ENCODE data around the gene IGSF21.

IGSF21 gene

GRCh38 chr1:18170444-18170843 is 62.8 kb downstream of the IGSF21 start:
- H3K36me3 ChIP-seq (ENCODE audit: insufficient read depth, insufficient read length, low read length), result no peaks in the 10 kb centered on the region
- no peaks in the 10 kb centered on the region for H3K27me3 ChIP-seq (ENCODE audit: insufficient read depth, insufficient read length)
- H3K9me3 ChIP-seq (ENCODE audit: insufficient read depth, low read length), result no peaks in the 10 kb centered on the region
- peaks cover 8% of the 10 kb centered on the region for H3K4me1 ChIP-seq (ENCODE audit: insufficient read depth, insufficient read length)
- TF ChIP-seq YY1 (IDR thresholded peaks at IDR 0.05; ENCODE audit: insufficient read depth, insufficient read length) (no peak), ZNF274 (IDR thresholded peaks at IDR 0.05; ENCODE audit: low read depth, low read length) (no peak), SUZ12 (IDR thresholded peaks at IDR 0.05; ENCODE audit: extremely low read depth, insufficient read depth, insufficient read length) (no peak)
- no peak overlapping the region for H3K9ac ChIP-seq (ENCODE audit: insufficient read length, low read depth)
- no peak overlapping the region for H3K4me3 ChIP-seq (ENCODE audit: insufficient read length, low read depth)
- DNase-seq (ENCODE audit: low read depth, low spot score), result no peak

GRCh38 chr1:18174037-18174436 is 66.4 kb downstream of the IGSF21 start:
- Histone ChIP-seq H3K36me3 (ENCODE audit: insufficient read depth, insufficient read length, low read length) (no peaks in the 10 kb centered on the region), H3K27me3 (ENCODE audit: insufficient read depth, insufficient read length) (no peaks in the 10 kb centered on the region), H3K4me3 (ENCODE audit: insufficient read length, low read depth) (no peak overlapping the region), H3K4me1 (ENCODE audit: insufficient read depth, insufficient read length) (peaks cover 15% of the 10 kb centered on the region), H3K9me3 (ENCODE audit: insufficient read depth, low read length) (no peaks in the 10 kb centered on the region), H3K9ac (ENCODE audit: insufficient read length, low read depth) (no peak overlapping the region)
- DNase-seq (ENCODE audit: low read depth, low spot score), result no peak
- TF ChIP-seq YY1 (IDR thresholded peaks at IDR 0.05; ENCODE audit: insufficient read depth, insufficient read length) (no peak), SUZ12 (IDR thresholded peaks at IDR 0.05; ENCODE audit: extremely low read depth, insufficient read depth, insufficient read length) (no peak), ZNF274 (IDR thresholded peaks at IDR 0.05; ENCODE audit: low read depth, low read length) (no peak)

DNA sequence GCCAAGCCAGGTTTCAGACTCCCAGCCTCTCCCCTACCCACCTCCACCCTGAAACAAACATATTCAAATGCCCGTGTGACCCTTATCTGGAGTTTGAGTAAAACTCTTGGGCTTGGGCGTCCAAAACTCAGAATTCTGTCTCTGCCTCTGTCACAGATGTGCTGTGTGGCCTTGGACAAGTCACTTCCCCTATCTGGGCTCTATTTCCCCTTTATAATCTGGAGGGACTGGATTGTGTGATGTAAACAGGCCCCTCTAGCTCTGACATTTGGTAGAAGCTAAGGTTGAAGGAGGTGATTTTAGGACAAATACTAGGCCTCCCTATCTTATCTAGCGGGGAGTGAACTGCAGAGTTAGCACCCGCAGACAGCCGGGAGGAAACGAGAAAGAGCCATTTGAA is 67.5 kb downstream of the IGSF21 start:
- H3K27me3 ChIP-seq (ENCODE audit: insufficient read depth, insufficient read length), result no peaks in the 10 kb centered on the region
- DNase-seq (ENCODE audit: low read depth, low spot score), result no peak

DNA sequence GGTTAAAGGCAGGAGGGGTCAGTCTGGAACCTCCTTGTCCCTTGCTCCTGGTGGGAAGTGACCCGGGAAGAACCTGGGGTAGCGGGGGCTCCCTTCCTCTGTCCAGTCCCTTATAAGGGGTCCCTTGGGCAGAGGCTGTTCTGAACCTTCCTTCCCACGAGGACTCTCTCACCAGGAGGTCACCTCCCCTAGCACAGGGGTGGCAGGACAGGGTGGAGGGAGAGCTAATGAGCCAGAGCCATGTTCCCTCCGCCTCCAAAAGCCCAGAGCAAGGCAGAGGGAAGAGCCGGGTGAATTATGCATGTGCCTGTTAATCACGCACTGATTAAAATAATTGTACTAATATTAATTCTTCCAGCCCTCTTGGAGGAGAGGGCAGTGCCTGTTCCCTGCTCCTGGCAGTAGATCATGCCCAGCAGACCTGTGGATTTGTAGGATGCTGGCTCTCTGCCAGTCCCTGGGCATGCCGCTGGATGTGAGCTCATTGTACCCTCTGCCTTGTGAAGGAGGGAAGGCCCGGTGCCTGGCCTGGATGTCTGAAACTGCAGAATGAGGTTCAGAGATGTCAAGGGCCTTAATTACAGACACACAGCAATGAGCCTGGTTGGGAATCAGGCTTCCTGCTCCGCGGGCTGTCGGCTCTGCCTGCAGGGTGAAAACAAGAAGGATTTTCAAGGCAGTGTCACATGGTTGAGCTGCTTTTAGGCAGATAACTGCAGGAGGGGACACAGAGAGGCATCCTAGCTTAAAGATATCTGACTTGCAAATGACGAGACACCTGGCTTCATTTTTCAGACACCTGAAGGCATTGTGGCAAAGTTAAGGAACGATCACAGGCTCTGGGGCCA is 68.2 kb downstream of the IGSF21 start:
- no peaks in the 10 kb centered on the region for H3K27me3 ChIP-seq (ENCODE audit: insufficient read depth, insufficient read length)
- H3K4me3 ChIP-seq (ENCODE audit: insufficient read length, low read depth), result no peak overlapping the region
- DNase-seq (ENCODE audit: low read depth, low spot score), result no peak
- no peak for TF ChIP-seq YY1 (IDR thresholded peaks at IDR 0.05; ENCODE audit: insufficient read depth, insufficient read length)
- TF ChIP-seq SUZ12 (IDR thresholded peaks at IDR 0.05; ENCODE audit: extremely low read depth, insufficient read depth, insufficient read length), result no peak
- TF ChIP-seq ZNF274 (IDR thresholded peaks at IDR 0.05; ENCODE audit: low read depth, low read length), result no peak
- no peaks in the 10 kb centered on the region for H3K9me3 ChIP-seq (ENCODE audit: insufficient read depth, low read length)
- no peaks in the 10 kb centered on the region for H3K36me3 ChIP-seq (ENCODE audit: insufficient read depth, insufficient read length, low read length)
- peaks cover 10% of the 10 kb centered on the region for H3K4me1 ChIP-seq (ENCODE audit: insufficient read depth, insufficient read length)
- no peak overlapping the region for H3K9ac ChIP-seq (ENCODE audit: insufficient read length, low read depth)

More for the DNA sequence above, 67.5 kb downstream of the IGSF21 start:
- Histone ChIP-seq H3K9me3 (ENCODE audit: insufficient read depth, low read length) (no peaks in the 10 kb centered on the region), H3K4me3 (ENCODE audit: insufficient read length, low read depth) (no peak overlapping the region), H3K36me3 (ENCODE audit: insufficient read depth, insufficient read length, low read length) (no peaks in the 10 kb centered on the region), H3K4me1 (ENCODE audit: insufficient read depth, insufficient read length) (peaks cover 10% of the 10 kb centered on the region), H3K9ac (ENCODE audit: insufficient read length, low read depth) (no peak overlapping the region)
- TF ChIP-seq YY1 (IDR thresholded peaks at IDR 0.05; ENCODE audit: insufficient read depth, insufficient read length) (no peak), SUZ12 (IDR thresholded peaks at IDR 0.05; ENCODE audit: extremely low read depth, insufficient read depth, insufficient read length) (no peak), ZNF274 (IDR thresholded peaks at IDR 0.05; ENCODE audit: low read depth, low read length) (no peak)

- H3K4me3 ChIP-seq (ENCODE audit: insufficient read length, low read depth), result no peak overlapping the region
- no peak for DNase-seq (ENCODE audit: low read depth, low spot score)
- H3K9me3 ChIP-seq (ENCODE audit: insufficient read depth, low read length), result no peaks in the 10 kb centered on the region
- H3K36me3 ChIP-seq (ENCODE audit: insufficient read depth, insufficient read length, low read length), result no peaks in the 10 kb centered on the region
- H3K9ac ChIP-seq (ENCODE audit: insufficient read length, low read depth), result no peak overlapping the region
- H3K4me1 ChIP-seq (ENCODE audit: insufficient read depth, insufficient read length), result peaks cover 10% of the 10 kb centered on the region
- no peaks in the 10 kb centered on the region for H3K27me3 ChIP-seq (ENCODE audit: insufficient read depth, insufficient read length)
- TF ChIP-seq ZNF274 (IDR thresholded peaks at IDR 0.05; ENCODE audit: low read depth, low read length), result no peak
- TF ChIP-seq SUZ12 (IDR thresholded peaks at IDR 0.05; ENCODE audit: extremely low read depth, insufficient read depth, insufficient read length), result no peak
- TF ChIP-seq YY1 (IDR thresholded peaks at IDR 0.05; ENCODE audit: insufficient read depth, insufficient read length), result no peak
Observed at GRCh38 chr1:18176619-18177018, 69.0 kb downstream of the IGSF21 start.

DNA sequence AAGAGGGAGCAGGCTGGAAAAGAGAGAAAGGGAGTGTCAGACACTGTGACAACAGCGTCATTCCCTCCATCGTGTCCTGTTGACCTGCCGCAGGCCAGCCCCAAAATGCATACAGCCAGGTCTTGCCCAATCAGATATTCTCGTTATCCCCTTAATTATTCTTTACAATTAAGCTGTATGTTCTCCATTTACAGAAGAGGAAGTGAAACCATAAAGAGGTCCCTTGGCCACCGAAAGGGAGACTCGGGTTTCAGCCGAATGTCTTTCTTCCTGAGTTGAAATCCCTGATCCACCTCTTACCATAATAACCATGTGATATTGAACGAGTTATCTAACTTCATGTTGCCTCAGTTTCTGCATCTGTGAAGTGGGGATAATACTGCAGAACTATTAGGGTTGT is 70.5 kb downstream of the IGSF21 start:
- H3K4me1 ChIP-seq (ENCODE audit: insufficient read depth, insufficient read length), result peaks cover 13% of the 10 kb centered on the region
- no peaks in the 10 kb centered on the region for H3K27me3 ChIP-seq (ENCODE audit: insufficient read depth, insufficient read length)
- no peaks in the 10 kb centered on the region for H3K9me3 ChIP-seq (ENCODE audit: insufficient read depth, low read length)
- no peak overlapping the region for H3K4me3 ChIP-seq (ENCODE audit: insufficient read length, low read depth)
- TF ChIP-seq SUZ12 (IDR thresholded peaks at IDR 0.05; ENCODE audit: extremely low read depth, insufficient read depth, insufficient read length), result no peak
- no peak for TF ChIP-seq ZNF274 (IDR thresholded peaks at IDR 0.05; ENCODE audit: low read depth, low read length)
- no peak for TF ChIP-seq YY1 (IDR thresholded peaks at IDR 0.05; ENCODE audit: insufficient read depth, insufficient read length)
- DNase-seq (ENCODE audit: low read depth, low spot score), result no peak
- H3K36me3 ChIP-seq (ENCODE audit: insufficient read depth, insufficient read length, low read length), result no peaks in the 10 kb centered on the region
- H3K9ac ChIP-seq (ENCODE audit: insufficient read length, low read depth), result no peak overlapping the region

DNA sequence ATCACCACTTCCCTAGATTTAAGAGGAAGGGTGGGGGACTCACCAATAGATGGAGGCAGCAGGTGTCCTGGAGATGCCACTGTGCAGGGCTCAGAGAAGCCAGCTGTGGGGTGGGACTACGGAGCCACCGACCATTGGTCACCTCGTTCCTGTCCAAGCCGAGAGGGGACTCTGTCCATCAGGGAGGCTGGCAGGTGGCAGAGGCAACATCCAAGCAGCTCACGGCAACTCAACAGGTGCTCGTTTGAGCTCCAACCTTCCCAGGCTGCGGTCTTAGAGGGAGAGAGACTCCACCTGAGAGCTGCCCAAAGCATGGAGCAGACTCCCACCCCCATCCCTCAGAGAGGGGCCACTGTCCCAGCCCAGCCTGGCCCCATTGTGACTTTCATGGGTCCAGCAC is 71.4 kb downstream of the IGSF21 start:
- no peaks in the 10 kb centered on the region for H3K36me3 ChIP-seq (ENCODE audit: insufficient read depth, insufficient read length, low read length)
- no peak overlapping the region for H3K9ac ChIP-seq (ENCODE audit: insufficient read length, low read depth)
- no peaks in the 10 kb centered on the region for H3K27me3 ChIP-seq (ENCODE audit: insufficient read depth, insufficient read length)
- H3K4me3 ChIP-seq (ENCODE audit: insufficient read length, low read depth), result no peak overlapping the region
- peaks cover 13% of the 10 kb centered on the region for H3K4me1 ChIP-seq (ENCODE audit: insufficient read depth, insufficient read length)
- TF ChIP-seq YY1 (IDR thresholded peaks at IDR 0.05; ENCODE audit: insufficient read depth, insufficient read length), result no peak
- TF ChIP-seq ZNF274 (IDR thresholded peaks at IDR 0.05; ENCODE audit: low read depth, low read length), result no peak
- TF ChIP-seq SUZ12 (IDR thresholded peaks at IDR 0.05; ENCODE audit: extremely low read depth, insufficient read depth, insufficient read length), result no peak
- no peaks in the 10 kb centered on the region for H3K9me3 ChIP-seq (ENCODE audit: insufficient read depth, low read length)
- DNase-seq (ENCODE audit: low read depth, low spot score), result no peak
